Measurements from ENCODE around the gene PPY.
A peak's percentile ranks its signal among the peaks of the same experiment; 100 is the strongest.

The PPY gene

GRCh38 chr17:43907998-43908721 lies 34.1 kb downstream of the PPY start:
- peak overlapping the region in 1 of 5 donors; percentile 77 for H3K9ac ChIP-seq (ENCODE audit: low read length in 5 of 5)
- peaks cover 22 to 54% (median 44%) of the 10 kb centered on the region in 5 donors for H3K27me3 ChIP-seq (ENCODE audit: control insufficient read depth in 5 of 5, insufficient read depth in 4 of 5, low read length in 5 of 5)
- peak overlapping the region; percentile 37 for H3K27ac ChIP-seq (ENCODE audit: low read depth, low read length)
- peak overlapping the region; percentile 48 to 69 (median 68) for H3K4me3 ChIP-seq (ENCODE audit: low read depth in 1 of 5, low read length in 5 of 5)
- H3K9me3 ChIP-seq (ENCODE audit: control insufficient read depth in 5 of 5, low read length in 5 of 5) = no peaks in the 10 kb centered on the region
- H3K4me1 ChIP-seq (ENCODE audit: control insufficient read depth in 5 of 5, insufficient read depth in 5 of 5, low read length in 5 of 5) = peaks cover 0 to 28% (median 28%) of the 10 kb centered on the region in 5 donors
- H3K36me3 ChIP-seq (ENCODE audit: control insufficient read depth in 5 of 5, insufficient read depth in 5 of 5, low read length in 5 of 5) = no peaks in the 10 kb centered on the region

DNA sequence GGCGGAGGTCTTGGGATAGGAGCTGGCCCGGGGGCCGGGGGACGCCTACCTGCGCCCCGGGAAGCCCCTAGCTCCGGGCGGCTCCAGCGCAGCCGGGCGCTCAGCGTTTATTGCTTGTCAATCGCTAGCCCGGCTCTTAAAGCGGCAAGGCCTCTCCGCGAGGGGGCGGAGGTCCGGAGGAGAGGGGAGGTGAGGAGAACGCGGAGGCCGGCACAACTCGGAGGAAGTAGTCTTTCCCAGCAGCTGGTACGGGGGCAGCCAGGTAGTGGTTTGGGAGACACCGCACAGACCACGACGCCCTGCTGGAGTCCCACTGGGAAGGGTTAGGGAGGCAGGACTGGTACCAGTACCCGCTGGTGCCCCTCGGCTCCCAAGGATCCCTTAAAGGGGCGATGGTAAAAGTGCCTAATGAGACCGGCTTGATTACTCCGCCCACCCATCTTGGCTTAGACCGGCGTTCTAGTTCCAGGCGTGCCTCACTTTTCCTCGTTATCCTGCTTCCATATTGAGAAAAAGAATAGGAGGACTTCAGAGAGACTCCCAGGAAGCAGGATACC lies 34.8 kb downstream of the PPY start, which contains the start of gene MPP2:
TSS of gene MPP2 (minus strand) at position 112 of the 557 bp plus-strand sequence. CDS start 3,076 bp downstream, outside the sequence.
- peaks cover 0 to 28% (median 28%) of the 10 kb centered on the region in 5 donors for H3K4me1 ChIP-seq (ENCODE audit: control insufficient read depth in 5 of 5, insufficient read depth in 5 of 5, low read length in 5 of 5)
- H3K36me3 ChIP-seq (ENCODE audit: control insufficient read depth in 5 of 5, insufficient read depth in 5 of 5, low read length in 5 of 5) = no peaks in the 10 kb centered on the region
- H3K27ac ChIP-seq (ENCODE audit: low read depth, low read length) = peak within 1 kb of the TSS; percentile 37
- H3K4me3 ChIP-seq (ENCODE audit: low read depth in 1 of 5, low read length in 5 of 5) = peak within 1 kb of the TSS; percentile 52 to 69 (median 68)
- H3K9me3 ChIP-seq (ENCODE audit: control insufficient read depth in 5 of 5, low read length in 5 of 5) = no peaks in the 10 kb centered on the region
- peaks cover 20 to 49% (median 42%) of the 10 kb centered on the region in 5 donors for H3K27me3 ChIP-seq (ENCODE audit: control insufficient read depth in 5 of 5, insufficient read depth in 4 of 5, low read length in 5 of 5)
- peak within 1 kb of the TSS in 4 of 5 donors; percentile 22 to 77 (median 58) for H3K9ac ChIP-seq (ENCODE audit: low read length in 5 of 5)

GRCh38 chr17:43906951-43907424 lies 35.3 kb downstream of the PPY start:
- Histone ChIP-seq H3K9ac (ENCODE audit: low read length in 5 of 5) (peak overlapping the region in 4 of 5 donors; percentile 22 to 77 (median 58)), H3K27ac (ENCODE audit: low read depth, low read length) (peak overlapping the region; percentile 37), H3K27me3 (ENCODE audit: control insufficient read depth in 5 of 5, insufficient read depth in 4 of 5, low read length in 5 of 5) (peaks cover 18 to 48% (median 44%) of the 10 kb centered on the region in 5 donors), H3K4me1 (ENCODE audit: control insufficient read depth in 5 of 5, insufficient read depth in 5 of 5, low read length in 5 of 5) (peaks cover 0 to 28% (median 28%) of the 10 kb centered on the region in 5 donors), H3K4me3 (ENCODE audit: low read depth in 1 of 5, low read length in 5 of 5) (peak overlapping the region in 4 of 5 donors; percentile 48 to 69 (median 68)), H3K36me3 (ENCODE audit: control insufficient read depth in 5 of 5, insufficient read depth in 5 of 5, low read length in 5 of 5) (no peaks in the 10 kb centered on the region), H3K9me3 (ENCODE audit: control insufficient read depth in 5 of 5, low read length in 5 of 5) (no peaks in the 10 kb centered on the region)

- Histone ChIP-seq H3K4me3 (ENCODE audit: low read depth in 1 of 5, low read length in 5 of 5) (peak overlapping the region; percentile 52 to 69 (median 68)), H3K9ac (ENCODE audit: low read length in 5 of 5) (no peak overlapping the region), H3K27ac (ENCODE audit: low read depth, low read length) (no peak overlapping the region), H3K36me3 (ENCODE audit: control insufficient read depth in 5 of 5, insufficient read depth in 5 of 5, low read length in 5 of 5) (no peaks in the 10 kb centered on the region), H3K4me1 (ENCODE audit: control insufficient read depth in 5 of 5, insufficient read depth in 5 of 5, low read length in 5 of 5) (peaks cover 0 to 28% (median 28%) of the 10 kb centered on the region in 5 donors), H3K27me3 (ENCODE audit: control insufficient read depth in 5 of 5, insufficient read depth in 4 of 5, low read length in 5 of 5) (peaks cover 18 to 55% (median 46%) of the 10 kb centered on the region in 5 donors), H3K9me3 (ENCODE audit: control insufficient read depth in 5 of 5, low read length in 5 of 5) (no peaks in the 10 kb centered on the region)
Measured at GRCh38 chr17:43905985-43906852, 36.1 kb downstream of the PPY start.

DNA sequence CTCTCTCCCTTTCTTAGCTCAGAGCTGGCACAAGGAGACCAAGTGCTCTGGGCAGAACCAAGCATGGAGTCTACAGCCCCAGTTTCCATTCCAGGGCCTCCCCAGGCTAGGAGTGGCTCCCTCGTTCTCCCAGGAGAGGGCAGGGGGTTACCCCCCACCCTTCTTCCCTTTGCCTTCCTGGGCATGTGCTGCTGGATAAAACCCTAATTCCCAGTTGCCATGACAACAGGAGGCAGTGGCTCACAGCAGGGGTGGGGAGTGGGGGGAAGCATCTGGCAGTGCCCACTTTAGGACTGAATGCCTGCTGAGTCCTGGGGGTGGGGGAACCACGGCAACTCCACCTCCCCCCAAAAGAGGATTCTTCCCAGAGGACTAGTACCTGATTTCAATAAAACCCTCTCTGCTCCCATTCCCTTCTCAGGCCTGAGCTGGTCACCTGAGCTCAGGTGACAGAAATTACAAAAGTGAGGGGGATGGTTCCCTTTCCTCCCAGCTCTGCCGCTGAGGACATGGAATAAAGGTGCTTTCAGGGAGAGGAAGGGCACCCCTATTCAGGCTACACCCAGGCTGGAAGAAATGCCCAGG lies 36.8 kb downstream of the PPY start:
- no peak overlapping the region for H3K27ac ChIP-seq (ENCODE audit: low read depth, low read length)
- H3K4me1 ChIP-seq (ENCODE audit: control insufficient read depth in 5 of 5, insufficient read depth in 5 of 5, low read length in 5 of 5) = peaks cover 3 to 35% (median 33%) of the 10 kb centered on the region in 5 donors
- no peaks in the 10 kb centered on the region for H3K36me3 ChIP-seq (ENCODE audit: control insufficient read depth in 5 of 5, insufficient read depth in 5 of 5, low read length in 5 of 5)
- no peak overlapping the region for H3K9ac ChIP-seq (ENCODE audit: low read length in 5 of 5)
- no peaks in the 10 kb centered on the region for H3K9me3 ChIP-seq (ENCODE audit: control insufficient read depth in 5 of 5, low read length in 5 of 5)
- peaks cover 18 to 59% (median 50%) of the 10 kb centered on the region in 5 donors for H3K27me3 ChIP-seq (ENCODE audit: control insufficient read depth in 5 of 5, insufficient read depth in 4 of 5, low read length in 5 of 5)
- no peak overlapping the region for H3K4me3 ChIP-seq (ENCODE audit: low read depth in 1 of 5, low read length in 5 of 5)

- Histone ChIP-seq H3K27me3 (ENCODE audit: control insufficient read depth in 5 of 5, insufficient read depth in 4 of 5, low read length in 5 of 5) (peaks cover 18 to 47% (median 35%) of the 10 kb centered on the region in 5 donors), H3K9me3 (ENCODE audit: control insufficient read depth in 5 of 5, low read length in 5 of 5) (no peaks in the 10 kb centered on the region), H3K4me3 (ENCODE audit: low read depth in 1 of 5, low read length in 5 of 5) (no peak overlapping the region), H3K9ac (ENCODE audit: low read length in 5 of 5) (no peak overlapping the region), H3K4me1 (ENCODE audit: control insufficient read depth in 5 of 5, insufficient read depth in 5 of 5, low read length in 5 of 5) (peaks cover 3 to 28% (median 27%) of the 10 kb centered on the region in 5 donors), H3K36me3 (ENCODE audit: control insufficient read depth in 5 of 5, insufficient read depth in 5 of 5, low read length in 5 of 5) (no peaks in the 10 kb centered on the region), H3K27ac (ENCODE audit: low read depth, low read length) (no peak overlapping the region)
Measured at GRCh38 chr17:43901861-43902589, 40.3 kb downstream of the PPY start.

DNA sequence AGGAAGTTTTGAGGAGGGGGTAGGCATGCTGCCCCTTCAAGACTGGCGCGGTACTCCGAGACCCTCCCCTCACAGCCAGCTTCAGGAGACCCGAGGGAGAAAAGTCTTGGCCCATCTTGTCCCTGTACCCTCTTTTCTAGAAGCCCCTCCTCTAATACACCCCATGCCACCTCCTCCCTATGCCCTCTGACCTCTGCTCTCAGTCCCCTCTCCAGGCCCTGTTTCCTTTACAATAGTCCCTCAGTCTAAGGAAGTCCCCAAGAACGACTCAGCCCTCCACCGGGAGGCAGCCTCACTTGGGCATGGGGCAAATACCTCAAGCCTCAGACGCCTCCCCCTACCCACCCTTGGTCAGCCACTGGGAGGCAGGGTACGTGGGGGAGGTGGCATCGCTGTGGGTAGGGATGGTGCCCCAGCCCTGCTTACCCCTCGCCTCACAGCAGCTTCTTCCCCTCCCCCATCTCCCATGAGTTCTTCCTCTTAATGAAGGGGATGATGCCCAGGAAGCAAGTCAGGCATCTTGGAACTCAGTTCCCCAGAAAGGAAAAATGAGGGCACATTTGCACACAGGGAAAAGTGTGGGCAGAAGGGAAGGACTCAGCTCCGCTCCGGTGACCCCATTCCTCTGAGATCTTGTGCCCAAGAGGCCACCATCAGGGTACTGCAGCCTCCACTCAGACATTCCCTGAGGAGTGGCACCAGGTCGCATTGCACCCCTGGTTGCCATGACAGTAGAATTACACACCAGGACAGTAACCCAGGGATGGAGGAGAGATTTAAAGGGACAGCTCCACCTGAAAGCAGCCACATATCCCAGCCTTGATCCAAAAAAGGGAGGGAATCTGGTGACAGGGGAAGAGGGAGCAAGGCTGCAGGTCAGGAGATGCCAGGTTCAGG lies 41.2 kb downstream of the PPY start:
- H3K4me3 ChIP-seq (ENCODE audit: low read depth in 1 of 5, low read length in 5 of 5) = peak overlapping the region; percentile 61 to 68 (median 65)
- peaks cover 14 to 41% (median 29%) of the 10 kb centered on the region in 5 donors for H3K27me3 ChIP-seq (ENCODE audit: control insufficient read depth in 5 of 5, insufficient read depth in 4 of 5, low read length in 5 of 5)
- no peaks in the 10 kb centered on the region for H3K9me3 ChIP-seq (ENCODE audit: control insufficient read depth in 5 of 5, low read length in 5 of 5)
- H3K36me3 ChIP-seq (ENCODE audit: control insufficient read depth in 5 of 5, insufficient read depth in 5 of 5, low read length in 5 of 5) = peaks cover 0 to under 1% (median 0%) of the 10 kb centered on the region in 5 donors
- H3K9ac ChIP-seq (ENCODE audit: low read length in 5 of 5) = peak overlapping the region in 2 of 5 donors; percentile 56 to 58
- peaks cover 3 to 21% (median 18%) of the 10 kb centered on the region in 5 donors for H3K4me1 ChIP-seq (ENCODE audit: control insufficient read depth in 5 of 5, insufficient read depth in 5 of 5, low read length in 5 of 5)
- H3K27ac ChIP-seq (ENCODE audit: low read depth, low read length) = no peak overlapping the region

- Histone ChIP-seq H3K27ac (ENCODE audit: low read depth, low read length) (no peak overlapping the region), H3K4me3 (ENCODE audit: low read depth in 1 of 5, low read length in 5 of 5) (peak overlapping the region; percentile 61 to 68 (median 65)), H3K27me3 (ENCODE audit: control insufficient read depth in 5 of 5, insufficient read depth in 4 of 5, low read length in 5 of 5) (peaks cover 8 to 35% (median 21%) of the 10 kb centered on the region in 5 donors), H3K9ac (ENCODE audit: low read length in 5 of 5) (peak overlapping the region in 3 of 5 donors; percentile 40 to 58 (median 56)), H3K36me3 (ENCODE audit: control insufficient read depth in 5 of 5, insufficient read depth in 5 of 5, low read length in 5 of 5) (peaks cover 0 to 2% (median 0%) of the 10 kb centered on the region in 5 donors), H3K9me3 (ENCODE audit: control insufficient read depth in 5 of 5, low read length in 5 of 5) (no peaks in the 10 kb centered on the region), H3K4me1 (ENCODE audit: control insufficient read depth in 5 of 5, insufficient read depth in 5 of 5, low read length in 5 of 5) (peaks cover 3 to 15% (median 13%) of the 10 kb centered on the region in 5 donors)
Measured at GRCh38 chr17:43900183-43900857, 42.0 kb downstream of the PPY start.

Measured in subcutaneous abdominal adipose tissue (tissue), 5 donors.